H1 (cell line): ENCODE measurements around the gene LIPM. TPM values are rescaled to one million over a fixed set of nuclear protein-coding genes. Genes with fewer than 3 reads are reported as not detected.

Source experiments
- CTCF ChIA-PET: fragments of 300-600 bp; sonication (Branson Sonifier 250); formaldehyde crosslinking; loops from one replicate; lab custom pipeline; 2021; ENCODE audit not compliant: partially characterized antibody; lab: Charles Lee
- POLR2A ChIA-PET: fragments of 300-600 bp; sonication (Branson Sonifier 250); formaldehyde crosslinking; loops from one replicate; lab custom pipeline; 2021; ENCODE audit warnings: inconsistent platforms; ENCODE audit not compliant: partially characterized antibody; lab: Charles Lee
- DNase-seq, 2 experiments: peaks; one replicate each; pipeline versions ENCODE4 v3.0.0 to v3.0.0-alpha.2; 2010 to 2022; ENCODE audit warnings: low spot score in 2 of 2, low read depth in 1 of 2, mixed read lengths in 1 of 2
- FAIRE-seq: peaks from 2 replicates; lab custom pipeline; 2011; peaks lifted over from hg19 to GRCh38; lab: Jason Lieb, UNC
- H2AFZ ChIP-seq: 2 replicates; pipeline ENCODE4 v1.8.1; 2012; ENCODE audit warnings: low read length, inconsistent platforms
- H2AK5ac ChIP-seq: 2 replicates; pipeline ENCODE4 v1.6.1; 2013; ENCODE audit warnings: low read depth, low read length
- H2BK120ac ChIP-seq: replicated peaks from 2 replicates; pipeline ENCODE3; 2013; ENCODE audit warnings: low read depth, low read length, inconsistent platforms
- H2BK12ac ChIP-seq: 2 replicates; pipeline ENCODE4 v1.6.1; 2013; ENCODE audit warnings: low read depth, low read length
- H2BK15ac ChIP-seq: 2 replicates; pipeline ENCODE4 v1.6.1; 2013; ENCODE audit warnings: low read length
- H2BK20ac ChIP-seq: 2 replicates; pipeline ENCODE4 v1.6.1; 2013; ENCODE audit warnings: low read length
- H2BK5ac ChIP-seq: 2 replicates; pipeline ENCODE4 v1.6.1; 2013; ENCODE audit warnings: low read depth, low read length
- H3K14ac ChIP-seq: 2 replicates; pipeline ENCODE4 v1.6.1; 2013; ENCODE audit warnings: inconsistent platforms; ENCODE audit not compliant: insufficient read length
- H3K18ac ChIP-seq: 2 replicates; pipeline ENCODE4 v1.6.1; 2013; ENCODE audit warnings: low read length; ENCODE audit errors: extremely low read depth
- H3K23ac ChIP-seq: 2 replicates; pipeline ENCODE4 v1.6.1; 2013; ENCODE audit warnings: inconsistent platforms; ENCODE audit not compliant: insufficient read length
- H3K23me2 ChIP-seq: 2 replicates; pipeline ENCODE4 v1.6.1; 2013; ENCODE audit warnings: low read depth, low read length
- H3K27ac ChIP-seq: 2 replicates; pipeline ENCODE4 v1.6.1; 2011; ENCODE audit warnings: low read depth, low read length, inconsistent platforms
- H3K27me3 ChIP-seq, 4 experiments: replicated peaks in 1 of 4; 1 replicate in 1 of 4; 2 replicates in 3 of 4; pipeline versions ENCODE4 v1.6.1 to v1.8.1; 2011 to 2013; ENCODE audit warnings: low read length in 3 of 4, mild to moderate bottlenecking in 3 of 4, inconsistent platforms in 2 of 4, mixed read lengths in 2 of 4, moderate library complexity in 1 of 4; ENCODE audit not compliant: control insufficient read depth in 3 of 4, insufficient read depth in 3 of 4; ENCODE audit errors: extremely low read depth in 1 of 4
- H3K36me3 ChIP-seq, 4 experiments: 2 replicates each; pipeline versions ENCODE4 v1.6.1 to v1.8.1; 2011 to 2013; ENCODE audit warnings: mild to moderate bottlenecking in 4 of 4, low read length in 3 of 4, moderate library complexity in 2 of 4, control low read depth in 1 of 4, inconsistent platforms in 1 of 4; ENCODE audit not compliant: insufficient read depth in 4 of 4, control insufficient read depth in 2 of 4
- H3K4ac ChIP-seq: replicated peaks from 2 replicates; pipeline ENCODE3; 2013; ENCODE audit warnings: low read length, low read depth, mixed read lengths, inconsistent platforms; ENCODE audit not compliant: insufficient read length
- H3K4me1 ChIP-seq, 4 experiments: replicated peaks in 1 of 4; 1 replicate in 1 of 4; 2 replicates in 3 of 4; pipeline versions ENCODE4 v1.6.1 to v1.8.1; 2011 to 2013; ENCODE audit warnings: low read length in 3 of 4, inconsistent platforms in 2 of 4, mixed read lengths in 1 of 4; ENCODE audit not compliant: insufficient read depth in 4 of 4, control insufficient read depth in 3 of 4
- H3K4me2 ChIP-seq, 2 experiments: 2 replicates each; pipeline versions ENCODE4 v1.6.1 to v1.8.1; 2011 to 2013; ENCODE audit warnings: low read depth in 2 of 2, low read length in 2 of 2, control low read depth in 1 of 2, inconsistent platforms in 1 of 2, mild to moderate bottlenecking in 1 of 2; ENCODE audit not compliant: insufficient read depth in 1 of 2
- H3K4me3 ChIP-seq, 4 experiments: fragments of 200-600, 300-600 bp in 1 of 4; sonication (generic), shearing (Covaris generic), sonication (Bioruptor Twin) in 1 of 4; 2 replicates each; pipeline versions ENCODE4 v1.5.1 to v1.8.1; 2011 to 2016; ENCODE audit warnings: low read length in 4 of 4, low read depth in 3 of 4, control low read depth in 2 of 4, inconsistent platforms in 2 of 4, mild to moderate bottlenecking in 2 of 4, mixed read lengths in 1 of 4, moderate library complexity in 1 of 4; ENCODE audit not compliant: insufficient read depth in 2 of 4; ENCODE audit errors: extremely low read depth in 1 of 4
- H3K56ac ChIP-seq: replicated peaks from 2 replicates; pipeline ENCODE3; 2013; ENCODE audit warnings: low read depth, mild to moderate bottlenecking, mixed read lengths, low read length, inconsistent platforms; ENCODE audit not compliant: insufficient read length
- H3K79me1 ChIP-seq: 2 replicates; pipeline ENCODE4 v1.6.1; 2013; ENCODE audit warnings: low read depth, low read length, control low read depth
- H3K79me2 ChIP-seq, 2 experiments: 2 replicates each; pipeline versions ENCODE4 v1.6.1 to v1.8.1; 2012 to 2013; ENCODE audit warnings: low read length in 2 of 2, mild to moderate bottlenecking in 2 of 2, inconsistent platforms in 1 of 2; ENCODE audit not compliant: insufficient read depth in 2 of 2, control insufficient read depth in 1 of 2
- H3K9ac ChIP-seq, 4 experiments: replicated peaks in 1 of 4; 1 replicate in 1 of 4; 2 replicates in 3 of 4; pipeline versions ENCODE4 v1.6.1 to v1.8.1; 2011 to 2013; ENCODE audit warnings: low read depth in 3 of 4, low read length in 3 of 4, control low read depth in 2 of 4, mild to moderate bottlenecking in 2 of 4, moderate library complexity in 2 of 4, inconsistent platforms in 1 of 4; ENCODE audit errors: extremely low read depth in 1 of 4
- H3K9me3 ChIP-seq, 2 experiments: 2 replicates each; pipeline versions ENCODE4 v1.6.1 to v1.8.1; 2012 to 2013; ENCODE audit warnings: mild to moderate bottlenecking in 2 of 2, moderate library complexity in 2 of 2, control low read depth in 1 of 2, inconsistent platforms in 1 of 2, low read depth in 1 of 2, low read length in 1 of 2, mixed read lengths in 1 of 2; ENCODE audit not compliant: insufficient read depth in 2 of 2
- H4K20me1 ChIP-seq, 2 experiments: replicated peaks in 1 of 2; 2 replicates each; pipeline versions ENCODE3 to v1.8.1; 2011 to 2013; ENCODE audit warnings: inconsistent platforms in 2 of 2, low read length in 2 of 2, mild to moderate bottlenecking in 1 of 2; ENCODE audit not compliant: insufficient read depth in 2 of 2, control insufficient read depth in 1 of 2
- H4K5ac ChIP-seq: 2 replicates; pipeline ENCODE4 v1.6.1; 2013; ENCODE audit warnings: low read length, low read depth, mixed read lengths, inconsistent platforms; ENCODE audit not compliant: insufficient read length
- H4K8ac ChIP-seq: 2 replicates; pipeline ENCODE4 v1.8.0; 2013; ENCODE audit warnings: mild to moderate bottlenecking, moderate library complexity, low read length, inconsistent platforms; ENCODE audit not compliant: insufficient read depth; ENCODE audit errors: extremely low read depth
- H4K91ac ChIP-seq: replicated peaks from 2 replicates; pipeline ENCODE3; 2013; ENCODE audit warnings: low read length, mixed read lengths, inconsistent platforms; ENCODE audit not compliant: insufficient read length
- BCL11A ChIP-seq, 2 experiments: IDR thresholded peaks; one replicate each; pipeline ENCODE4 v1.6.1; 2011; ENCODE audit warnings: low read depth in 2 of 2, low read length in 2 of 2, mild to moderate bottlenecking in 2 of 2
- FOSL1 ChIP-seq: IDR thresholded peaks from 2 replicates; pipeline ENCODE4 v1.6.1; 2011; ENCODE audit warnings: mild to moderate bottlenecking, low read depth, low read length, moderate library complexity; ENCODE audit not compliant: insufficient read depth
- NANOG ChIP-seq: IDR thresholded peaks from 2 replicates; pipeline ENCODE4 v1.6.1; 2011; ENCODE audit warnings: low read length, low read depth, mild to moderate bottlenecking, inconsistent platforms; ENCODE audit not compliant: insufficient read depth, poor library complexity, severe bottlenecking
- POLR2A ChIP-seq, 2 experiments: IDR thresholded peaks; 1 replicate in 1 of 2; 2 replicates in 1 of 2; pipeline ENCODE4 v1.6.1; 2011; ENCODE audit warnings: low read depth in 2 of 2, low read length in 2 of 2, mild to moderate bottlenecking in 2 of 2; ENCODE audit errors: control extremely low read depth in 1 of 2
- SIX5 ChIP-seq: IDR thresholded peaks from 2 replicates; pipeline ENCODE4 v1.6.1; 2011; ENCODE audit warnings: mild to moderate bottlenecking, low read depth, low read length
- SP1 ChIP-seq: IDR thresholded peaks from 2 replicates; pipeline ENCODE4 v1.6.1; 2011; ENCODE audit warnings: low read depth, low read length
- SRF ChIP-seq: IDR thresholded peaks from 2 replicates; pipeline ENCODE4 v1.6.1; 2011; ENCODE audit warnings: mild to moderate bottlenecking, low read depth, low read length, moderate library complexity
- WGBS, 2 experiments: shearing (Covaris generic) in 1 of 2; methylation state at CpG; one replicate each; pipeline versions ENCODE4 v1.1.6 to v1.1.7; 2013 to 2015; ENCODE audit warnings: low lambda C conversion rate in 2 of 2, mixed read lengths in 2 of 2, inconsistent platforms in 1 of 2, low coverage in 1 of 2, missing lambda C conversion rate in 1 of 2; ENCODE audit not compliant: insufficient replicate concordance in 2 of 2, insufficient coverage in 1 of 2, insufficient read length in 1 of 2; ENCODE audit errors: extremely low coverage in 1 of 2, missing lambda C conversion rate in 1 of 2; 5-methylcytosine and 5-hydroxymethylcytosine counted together
- polyA plus RNA-seq, 7 experiments: library from polyadenylated mRNA; depleted of rRNA in 3 of 7; stranded (reverse) in 5 of 7; unstranded in 2 of 7; fragments of >200 nt in 5 of 7; fragments of 200-250 nt in 2 of 7; gene quantifications; 1 replicate in 5 of 7; 2 replicates in 1 of 7; 4 replicates in 1 of 7; pipeline versions ENCODE4 v1.2.1 to v1.2.3, GENCODE V29; 2011 to 2013; ENCODE audit warnings: missing spikeins in 2 of 7, mixed read lengths in 2 of 7
- total RNA-seq: library from RNA; stranded (reverse); fragmentation: NEBNext Ultra II Directional; extraction: Animal tissue kit (Norgen Biotek cat#: 25700); gene quantifications from 2 replicates; pipeline ENCODE4 v1.2.1, GENCODE V29; 2021

Gene LIPM
- total and polyA plus RNA-seq, 2 of the 8 experiments (the other 6 are each of a cell fraction or from before 2014, with no cell fraction given) = not detected

DNA sequence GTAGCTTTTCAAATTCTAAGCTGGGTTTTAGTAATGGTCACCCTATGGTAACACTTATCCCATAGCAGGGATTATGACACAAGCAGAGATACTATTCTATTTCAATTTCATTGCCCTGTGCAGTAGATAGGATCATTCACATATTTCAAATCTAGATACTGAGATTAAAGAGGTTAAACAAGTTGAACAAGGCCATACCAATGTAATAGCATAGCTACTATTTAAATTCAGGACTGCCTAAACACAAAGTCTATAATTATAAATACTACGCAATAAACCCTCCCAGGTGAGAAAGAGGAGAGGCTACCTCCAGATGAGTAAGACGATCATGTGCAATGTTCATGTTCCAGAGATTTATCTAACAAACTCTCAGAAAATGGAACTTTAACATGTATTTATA lies 1.1 kb downstream of the LIPM start:
- 91% methylated on average over 2 of the region's 2 CpGs; no CpG with 5 or more reads in 1 of the 2 experiments for WGBS, 2 experiments
- Histone ChIP-seq H3K4ac (no peak overlapping the region), H3K27me3 (no peaks in the 10 kb centered on the region), H2BK5ac (no peak overlapping the region), H3K14ac (no peak overlapping the region), H3K27ac (no peak overlapping the region), H4K91ac (no peak overlapping the region), H3K9me3 (no peaks in the 10 kb centered on the region), H3K23me2 (no peaks in the 10 kb centered on the region), H2BK12ac (no peak overlapping the region), H2AFZ (no peak overlapping the region), H2BK20ac (no peak overlapping the region), H3K36me3 (no peaks in the 10 kb centered on the region), H3K79me1 (no peaks in the 10 kb centered on the region), H4K5ac (no peak overlapping the region), H3K9ac (no peak overlapping the region), H3K18ac (no peak overlapping the region), H3K4me3 (no peak overlapping the region), H2BK15ac (no peak overlapping the region), H3K79me2 (no peaks in the 10 kb centered on the region), H3K23ac (no peak overlapping the region), H4K8ac (no peak overlapping the region), H4K20me1 (no peaks in the 10 kb centered on the region), H3K4me1 (peaks cover 0 to 3% (median under 1%) of the 10 kb centered on the region in 4 experiments; a peak in 3 of 7 replicates), H2AK5ac (no peak overlapping the region), H3K4me2 (no peak overlapping the region), H3K56ac (no peak overlapping the region), H2BK120ac (no peak overlapping the region)
- CTCF ChIA-PET = interaction anchor here (0.6 to 3.1 kb wide), 8 partner anchors 12 to 133 kb away, joined by 3 to 12 read pairs (median 4); no protein-coding TSS in a partner anchor
- FAIRE-seq = no peak
- POLR2A ChIA-PET = no interaction called here
- TF ChIP-seq BCL11A (IDR thresholded peaks at IDR 0.05; ENCODE audit: low read depth in 2 of 2, low read length in 2 of 2) (no peak), NANOG (no peak), SIX5 (no peak), FOSL1 (no peak), SP1 (no peak), POLR2A (IDR thresholded peaks at IDR 0.05; ENCODE audit: control extremely low read depth in 1 of 2, low read depth in 2 of 2, low read length in 2 of 2) (no peak), SRF (no peak)
- no peak for DNase-seq
